GM19193 (cell line): ENCODE results near the gene TUBB4B.

Source experiments
- POLR2A ChIP-seq: IDR thresholded peaks from 4 replicates; pipeline ENCODE4 v1.6.1; 2011; ENCODE audit not compliant: insufficient read depth, insufficient read length; ENCODE audit errors: extremely low read depth

The TUBB4B gene

DNA sequence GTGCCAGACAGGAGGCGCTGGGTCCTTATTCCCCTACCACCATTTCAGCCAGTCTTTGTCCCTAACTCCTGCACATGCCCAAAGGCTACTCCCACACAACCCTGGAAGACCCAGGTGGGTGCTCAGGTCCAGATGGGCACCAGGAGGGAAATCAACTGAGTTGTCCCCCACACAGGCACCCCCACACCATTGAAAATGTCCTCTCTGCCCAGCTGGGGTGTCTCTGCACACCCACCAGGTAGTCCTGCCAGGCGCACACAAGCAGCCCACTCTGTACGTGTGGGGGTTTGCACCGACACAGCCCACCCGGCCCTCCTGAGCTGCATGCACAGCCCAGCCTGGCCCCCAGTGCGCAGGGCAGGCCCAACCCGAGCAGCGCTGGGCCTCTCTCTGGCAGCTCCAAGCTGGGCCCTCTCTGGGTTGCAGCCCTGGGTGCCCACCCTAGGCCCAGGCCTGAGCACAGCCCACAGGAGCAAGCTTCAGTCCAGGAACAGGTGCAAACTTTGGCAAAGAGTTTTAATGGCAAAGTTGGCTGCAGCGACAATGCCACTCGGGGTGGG, 21.2 kb upstream of the TUBB4B start:
- TF ChIP-seq POLR2A: no peak

DNA sequence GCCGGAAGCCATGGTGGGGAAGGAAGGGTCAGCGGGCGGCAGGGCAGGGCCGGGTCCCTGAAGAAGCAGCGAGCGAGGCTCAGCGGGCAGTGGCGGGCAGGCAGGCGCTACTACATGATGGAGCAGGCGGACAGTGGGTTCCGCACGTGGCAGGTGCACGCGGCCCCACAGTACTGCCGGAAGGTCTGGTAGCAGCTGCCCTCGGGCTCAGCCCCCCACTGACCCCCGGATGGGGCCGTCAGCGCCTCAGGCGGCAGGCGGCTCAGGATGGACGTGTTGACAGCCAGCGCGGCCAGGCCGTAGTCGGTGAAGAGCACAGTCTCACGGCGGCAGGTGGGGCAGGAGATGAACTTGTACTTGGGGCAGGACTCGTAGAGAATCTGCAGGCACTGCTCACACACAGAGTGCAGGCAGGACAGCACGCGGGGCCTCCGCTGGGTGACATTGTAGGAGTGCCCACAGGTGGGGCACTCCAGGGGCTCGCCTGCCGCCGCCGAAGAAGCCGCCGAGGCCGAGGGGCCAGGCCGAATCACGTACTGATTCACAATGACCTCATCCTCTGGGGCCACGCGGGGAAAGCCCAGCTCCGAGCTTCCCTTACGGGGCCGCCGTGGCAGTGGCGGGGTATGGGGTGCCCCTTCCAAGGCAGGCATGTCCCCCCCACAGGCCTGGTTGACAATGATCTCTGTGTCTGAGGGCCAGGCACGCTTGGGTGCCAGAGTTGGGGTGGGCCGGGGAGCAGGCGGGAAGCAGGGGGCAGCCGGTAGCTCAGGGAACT, 20.6 kb upstream of the TUBB4B start:
- no peak for TF ChIP-seq POLR2A

DNA sequence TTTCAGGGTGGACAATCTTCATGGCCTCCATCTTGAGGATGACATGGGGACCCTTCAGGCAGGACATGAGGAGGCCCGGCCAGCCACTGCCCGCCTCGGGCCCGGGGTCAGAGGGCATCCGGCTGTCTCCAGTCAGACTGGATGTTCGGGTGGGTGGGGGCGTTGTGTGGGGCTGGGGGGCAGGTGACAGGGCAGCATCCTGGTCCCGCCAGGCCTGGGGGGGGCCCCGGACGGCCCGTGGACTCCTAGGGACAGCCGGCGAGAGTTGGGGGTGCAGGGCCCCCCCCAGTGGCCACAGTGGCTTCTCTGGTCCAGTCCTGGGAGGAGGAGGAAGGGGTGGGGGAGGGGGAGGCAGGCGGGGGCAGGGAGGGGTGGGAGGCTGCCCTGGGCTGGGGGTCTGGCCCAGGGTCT, 20.0 kb upstream of the TUBB4B start:
- no peak for TF ChIP-seq POLR2A

DNA sequence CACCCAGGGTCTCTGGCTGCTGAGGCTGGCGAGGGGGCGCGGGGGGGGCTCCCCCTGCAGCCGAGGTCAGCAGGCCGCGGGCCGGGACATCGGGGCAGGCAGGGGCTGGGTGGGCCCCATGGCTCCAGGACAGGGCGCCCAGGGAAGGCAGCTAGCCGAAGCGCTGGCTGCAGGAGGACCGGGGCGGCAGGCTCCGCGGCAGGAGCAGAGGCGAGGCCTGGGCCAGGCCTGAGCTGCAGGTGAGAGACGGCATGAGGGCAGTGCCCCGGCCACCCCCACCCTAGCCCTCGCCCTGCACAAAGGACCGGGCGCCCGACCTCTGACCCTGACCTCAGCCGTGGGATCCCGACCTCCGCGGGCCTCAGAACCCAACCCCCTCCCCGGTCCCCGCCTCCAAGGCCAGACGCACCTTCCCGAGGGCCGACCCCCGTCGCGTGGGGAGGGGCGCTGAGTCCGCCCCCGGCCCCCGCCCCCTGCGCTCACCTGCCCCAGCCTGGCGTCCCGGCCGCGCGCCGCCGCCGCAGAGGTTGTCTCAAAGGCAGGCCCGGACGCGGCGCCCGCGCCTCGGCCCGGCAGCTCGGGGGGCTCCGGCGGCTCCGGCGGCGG, 19.5 kb upstream of the TUBB4B start:
- TF ChIP-seq POLR2A: no peak

DNA sequence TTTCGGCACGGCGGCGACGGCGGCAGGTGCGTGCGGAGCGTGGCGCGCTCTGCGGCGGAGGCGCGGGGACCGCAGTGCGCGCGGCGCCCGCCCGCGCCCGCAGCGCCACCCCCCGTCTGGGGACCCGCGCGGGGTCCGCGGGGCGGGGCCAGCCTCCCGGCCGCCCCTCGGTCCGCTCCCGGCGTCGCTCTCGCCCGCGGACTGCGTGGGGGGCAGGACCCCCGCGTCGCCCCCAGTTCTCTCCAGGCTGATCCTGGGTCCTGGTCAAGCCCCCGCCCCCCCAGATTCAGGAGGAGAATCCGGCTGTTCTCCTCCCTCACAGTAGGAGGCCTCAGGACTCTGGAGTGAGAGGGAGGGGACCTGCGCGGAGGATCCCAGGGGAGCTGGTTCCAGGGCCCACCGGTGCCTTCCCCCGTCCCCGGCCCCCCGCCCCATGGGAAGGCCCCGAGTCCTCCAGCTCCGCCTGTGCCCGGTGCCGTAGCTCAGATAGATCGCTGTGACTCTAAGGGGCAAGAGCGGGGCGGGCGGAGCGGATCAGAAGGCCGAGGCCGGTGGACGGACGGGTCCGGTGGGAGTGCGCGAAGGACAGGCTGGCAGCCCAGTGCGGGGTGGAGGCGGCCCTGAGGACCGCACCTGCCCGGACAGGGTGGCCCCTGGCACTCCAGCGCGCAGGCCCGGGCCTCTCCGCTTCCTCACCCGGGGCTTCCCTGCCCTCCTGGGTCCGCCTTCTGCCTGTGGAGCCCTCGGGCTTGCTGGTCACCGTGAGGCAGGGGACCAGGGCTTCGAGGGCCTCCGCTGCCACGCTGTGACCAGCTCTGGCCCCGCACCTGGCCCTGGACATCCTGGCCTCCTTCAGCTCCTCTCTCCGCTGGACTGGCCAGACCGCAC, 18.7 kb upstream of the TUBB4B start, which contains the start of gene RNF208:
TSS of gene RNF208 (minus strand) at position 51 of the 888 bp plus-strand sequence. CDS start 1,028 bp downstream, outside the sequence.
- no peak for TF ChIP-seq POLR2A

DNA sequence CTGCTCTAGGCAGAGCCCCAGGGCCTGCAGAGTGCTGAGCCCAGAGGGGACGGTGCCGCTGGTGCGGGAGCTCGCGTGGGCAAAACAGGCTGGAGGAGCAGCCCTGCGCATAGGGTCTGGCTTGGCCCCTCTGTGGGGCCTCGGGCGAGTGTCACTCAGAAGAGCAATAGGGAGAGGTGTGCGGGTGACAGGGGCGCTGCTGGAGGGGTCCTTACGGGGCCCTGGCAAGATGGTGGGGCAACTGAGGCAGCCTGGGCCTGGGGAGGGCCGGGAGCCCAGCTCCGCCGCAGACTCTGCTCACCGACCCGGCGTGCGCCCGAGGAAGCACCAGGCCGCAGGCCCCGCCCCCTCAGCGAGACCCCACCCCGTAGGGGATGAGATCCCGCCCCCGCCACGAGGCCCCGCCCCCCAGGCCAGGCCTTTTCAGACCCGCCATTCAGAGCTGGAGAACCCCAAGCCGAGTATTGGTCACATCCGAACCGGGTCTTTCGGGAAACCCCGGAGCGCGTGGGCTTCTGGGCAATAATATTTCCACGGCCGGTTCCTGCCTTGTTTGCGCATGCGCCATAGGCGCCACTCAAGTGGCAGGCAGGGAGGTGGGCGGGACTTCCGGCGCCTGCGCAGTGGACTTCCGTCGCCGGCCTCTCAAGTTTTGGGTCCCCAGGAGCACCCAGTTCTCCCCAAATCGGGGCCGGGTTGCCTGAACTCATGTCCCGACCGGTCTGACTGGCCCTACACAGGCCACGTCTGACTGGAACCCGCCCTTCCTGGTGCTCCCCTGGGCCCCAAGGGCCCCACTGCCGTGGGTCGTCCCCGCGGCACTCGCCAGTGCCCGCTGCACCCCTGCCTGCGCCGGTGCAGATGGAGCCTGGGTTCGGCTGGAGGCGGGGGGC, 17.8 kb upstream of the TUBB4B start:
- TF ChIP-seq POLR2A: peak; percentile 83

DNA sequence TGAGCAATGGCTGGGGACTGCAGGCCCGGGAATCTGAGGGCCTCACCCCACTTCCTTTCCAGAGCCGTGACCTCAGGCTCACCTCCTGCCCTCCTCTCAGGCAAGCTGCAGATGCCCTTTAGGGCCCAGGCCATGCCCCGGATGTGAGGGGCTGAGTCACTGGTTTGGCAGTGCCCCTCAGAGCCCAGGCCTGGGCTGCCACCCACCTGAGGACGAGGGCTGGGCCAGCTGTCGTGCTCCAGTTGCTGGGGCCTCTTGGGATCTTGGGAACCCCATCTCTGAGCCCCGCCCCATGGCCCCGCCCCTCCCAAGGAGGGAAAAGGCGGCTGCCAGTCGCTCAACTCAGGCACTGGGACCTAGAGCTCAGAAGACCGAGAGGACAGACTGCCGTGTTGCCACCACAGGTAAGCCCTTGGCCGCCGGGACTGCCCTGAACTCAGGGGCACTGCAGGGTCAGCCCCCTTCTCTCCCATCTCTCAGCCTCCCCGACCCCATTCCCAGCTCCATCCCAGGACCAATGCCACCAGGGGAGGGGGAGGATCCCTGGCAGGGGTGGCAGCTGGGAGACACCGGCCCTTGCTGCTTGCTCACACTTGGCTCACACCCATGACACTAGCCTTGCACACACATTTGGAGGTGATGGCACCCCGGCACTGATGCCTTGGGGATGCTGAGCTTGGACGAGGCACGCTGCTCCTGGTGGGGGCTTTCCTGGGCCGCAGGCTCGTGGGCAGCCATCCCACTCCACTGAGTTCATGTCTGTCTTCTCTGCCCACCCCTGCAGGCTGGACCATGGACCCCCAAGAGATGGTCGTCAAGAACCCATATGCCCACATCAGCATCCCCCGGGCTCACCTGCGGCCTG, 16.0 kb upstream of the TUBB4B start, which contains the start of gene CYSRT1:
TSS of gene CYSRT1 (plus strand) at position 345 of the 865 bp plus-strand sequence. CDS start at position 793, 448 bp downstream.
- no peak for TF ChIP-seq POLR2A

DNA sequence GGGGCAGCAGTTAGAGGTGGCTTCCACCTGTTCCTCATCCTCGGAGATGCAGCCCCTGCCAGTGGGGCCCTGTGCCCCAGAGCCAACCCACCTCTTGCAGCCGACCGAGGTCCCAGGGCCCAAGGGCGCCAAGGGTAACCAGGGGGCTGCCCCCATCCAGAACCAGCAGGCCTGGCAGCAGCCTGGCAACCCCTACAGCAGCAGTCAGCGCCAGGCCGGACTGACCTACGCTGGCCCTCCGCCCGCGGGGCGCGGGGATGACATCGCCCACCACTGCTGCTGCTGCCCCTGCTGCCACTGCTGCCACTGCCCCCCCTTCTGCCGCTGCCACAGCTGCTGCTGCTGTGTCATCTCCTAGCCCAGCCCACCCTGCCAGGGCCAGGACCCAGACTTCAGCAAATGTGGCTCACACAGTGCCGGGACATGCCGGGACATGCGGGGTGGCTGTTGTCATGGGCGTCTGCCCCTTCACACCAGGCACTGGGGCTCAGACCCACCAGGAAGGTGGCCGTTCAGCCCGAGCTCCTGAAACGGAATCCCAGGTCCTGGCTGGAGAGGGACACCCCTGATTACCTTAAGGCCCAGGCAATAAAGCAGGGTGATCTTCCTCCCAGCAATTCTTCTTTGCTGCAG, 15.3 kb upstream of the TUBB4B start:
- TF ChIP-seq POLR2A: no peak

DNA sequence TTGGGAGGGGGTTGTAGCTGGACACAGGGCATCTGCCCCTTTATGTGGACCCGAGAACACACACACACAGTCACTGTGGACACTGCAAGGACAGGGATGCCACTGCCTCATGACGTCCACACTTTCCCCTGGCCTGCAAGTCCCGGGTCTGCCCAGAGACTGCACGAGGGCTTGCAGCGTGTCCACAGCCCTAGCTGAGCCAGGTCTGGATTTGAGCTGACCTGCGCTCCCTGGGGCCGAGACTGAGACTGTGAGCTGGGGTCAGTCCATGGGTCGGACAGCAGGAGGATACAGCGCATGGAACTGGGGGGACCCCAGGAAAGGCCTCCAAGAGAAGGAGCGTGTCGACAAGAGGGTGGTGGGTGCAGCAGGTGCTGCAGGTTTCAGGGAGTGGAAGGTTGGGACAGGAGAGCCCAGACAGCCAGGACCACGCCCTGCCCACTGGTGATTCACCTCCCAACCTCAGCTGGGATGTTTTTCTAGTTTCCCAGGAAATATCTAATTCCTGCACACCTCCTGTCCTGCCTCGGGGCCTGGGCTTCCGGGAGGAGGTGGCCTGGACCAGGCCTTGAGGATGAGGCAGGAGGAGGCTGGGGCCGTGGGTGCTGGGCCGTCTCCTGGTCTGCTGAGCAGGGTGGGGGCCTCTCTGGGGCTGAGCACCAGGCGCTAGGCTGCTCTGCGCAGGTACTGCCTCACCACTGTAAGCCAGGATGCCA, 14.6 kb upstream of the TUBB4B start:
- no peak for TF ChIP-seq POLR2A

DNA sequence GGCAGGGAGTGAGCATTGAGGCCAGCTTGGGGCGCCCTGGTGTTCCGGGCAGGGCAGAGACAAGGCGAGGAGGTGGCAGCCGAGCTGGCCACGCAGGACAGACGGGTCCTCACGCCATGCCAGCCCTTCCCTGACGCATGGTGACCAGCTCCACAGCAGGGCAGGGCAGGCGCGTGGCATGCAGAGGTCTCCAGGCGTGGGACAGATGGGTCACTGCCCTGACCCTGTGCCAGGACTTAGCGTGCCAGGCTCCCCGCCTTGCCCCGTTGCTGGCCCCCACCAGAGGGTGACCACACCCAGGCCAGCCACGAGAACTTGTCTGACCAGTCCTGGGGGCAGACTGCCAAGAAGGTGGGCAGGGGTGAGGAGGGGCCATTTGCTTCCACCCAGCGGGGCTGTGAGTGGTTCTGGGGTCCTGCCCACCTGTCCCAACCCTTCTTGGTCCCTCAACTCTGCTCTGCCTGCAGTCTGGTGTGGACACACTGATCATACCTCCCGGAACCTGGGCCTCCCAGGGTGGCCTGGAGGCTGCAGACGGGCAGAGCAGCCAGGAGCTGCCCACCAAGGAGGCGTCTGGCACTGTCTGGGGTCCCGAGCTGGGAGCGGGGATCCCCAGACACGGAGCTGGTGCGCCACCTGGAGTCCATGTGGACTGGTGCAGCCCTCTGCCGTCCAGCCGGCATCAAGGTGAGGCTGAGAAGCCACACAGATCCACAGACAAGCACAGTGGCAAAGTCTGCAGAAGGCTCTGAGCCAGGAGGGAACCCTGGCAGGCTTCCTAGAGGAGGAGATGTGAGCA, 13.8 kb upstream of the TUBB4B start, which contains the start of gene RNF224:
TSS of gene RNF224 (plus strand) at position 449 of the 799 bp plus-strand sequence. CDS start 834 bp downstream, outside the sequence.
- TF ChIP-seq POLR2A: no peak
